ENCODE results near the gene AGMO.
"Not testable (repeated sequence)": the region's sequence is repeated elsewhere in the genome, so short reads cannot be mapped to it uniquely, and the experiment has no call there.

AGMO gene

GRCh38 chr7:15305002-15305600, 256.7 kb downstream of the AGMO start:
- no peak for DNase-seq

- no peak for DNase-seq
Observed at GRCh38 chr7:15303357-15303756, 258.5 kb downstream of the AGMO start.

- not testable (repeated sequence) for DNase-seq
Observed at GRCh38 chr7:15300986-15301385, 260.8 kb downstream of the AGMO start.

DNA sequence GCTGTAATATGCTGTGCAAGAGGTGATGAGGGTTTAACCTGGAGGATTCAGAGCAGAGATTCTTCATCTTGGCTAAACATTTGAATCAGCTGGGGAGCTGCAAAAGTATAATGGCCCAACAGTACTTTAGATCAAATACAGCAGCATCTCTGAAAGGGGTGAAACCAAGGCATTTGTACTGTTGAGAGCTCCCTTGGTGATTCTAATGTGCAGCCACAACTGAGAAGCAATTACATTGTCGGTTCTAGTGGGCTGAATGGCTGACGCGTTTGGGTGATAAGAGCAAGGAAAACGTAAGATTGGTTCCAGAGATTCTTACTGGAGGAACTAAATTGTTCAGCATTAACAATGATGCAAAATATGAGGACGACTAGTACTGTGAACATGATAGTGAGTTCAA, 269.7 kb downstream of the AGMO start:
- no peak for DNase-seq

- no peak for DNase-seq
Observed at GRCh38 chr7:15291699-15292098, 270.1 kb downstream of the AGMO start.

- DNase-seq: no peak
Observed at GRCh38 chr7:15288741-15289140, 273.1 kb downstream of the AGMO start.

- DNase-seq: no peak
Observed at GRCh38 chr7:15284396-15284795, 277.4 kb downstream of the AGMO start.

DNA sequence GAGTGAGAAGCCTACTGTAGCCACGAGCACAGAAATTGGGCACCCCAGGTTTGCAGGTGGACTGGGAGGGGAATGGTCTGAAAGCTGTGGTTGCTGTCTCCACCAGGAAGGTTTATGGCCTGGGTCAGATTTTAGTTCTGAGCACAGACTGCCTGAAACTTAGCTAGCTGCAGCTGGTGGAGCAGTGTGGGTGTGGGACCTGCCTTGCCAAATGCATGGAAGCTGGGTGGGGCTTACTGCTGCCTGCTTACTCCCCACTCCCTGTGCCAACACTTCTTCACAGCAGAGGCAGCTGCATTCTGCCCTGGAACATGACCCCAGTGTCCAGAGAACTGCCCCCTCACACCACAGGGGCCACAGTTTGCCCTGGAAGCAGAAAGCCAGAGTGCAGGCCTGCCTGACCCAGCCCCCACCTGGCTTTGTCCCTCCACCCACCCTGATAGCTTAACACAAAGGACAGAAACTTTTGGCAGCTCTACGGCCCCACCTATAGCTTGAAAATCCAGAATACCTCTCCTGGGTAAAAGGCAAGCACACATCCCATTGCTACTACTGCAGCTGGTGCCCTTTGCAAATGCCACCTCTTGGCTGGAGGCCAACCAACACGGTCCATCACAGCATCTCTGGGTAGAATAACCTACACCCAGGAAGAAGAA, 281.6 kb downstream of the AGMO start:
- no peak for DNase-seq

GRCh38 chr7:15279640-15280039, 282.2 kb downstream of the AGMO start:
- no peak for DNase-seq

- DNase-seq: no peak
Observed at GRCh38 chr7:15257689-15258088, 304.1 kb downstream of the AGMO start.

DNA sequence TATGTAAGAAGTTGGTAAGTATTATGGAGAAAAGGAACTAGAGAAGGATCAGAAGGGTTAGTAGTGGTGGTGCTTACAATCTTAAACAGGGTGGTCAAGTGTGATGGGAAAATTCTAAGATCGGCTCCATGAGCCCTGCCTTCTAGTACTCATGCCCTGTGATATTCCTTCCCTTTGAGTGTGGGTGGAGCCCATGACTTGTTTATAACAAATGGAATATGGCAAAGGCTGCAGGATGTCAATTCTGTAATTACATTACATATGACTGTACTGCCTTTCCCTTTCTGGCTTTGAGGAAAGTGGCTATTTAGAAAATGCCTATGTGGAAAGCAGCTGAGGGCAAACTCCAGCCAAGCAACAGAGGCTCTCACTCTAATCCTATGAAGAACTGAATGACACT, 309.6 kb downstream of the AGMO start:
- DNase-seq: no peak

GRCh38 chr7:15248514-15248913, 313.3 kb downstream of the AGMO start:
- DNase-seq: no peak

GRCh38 chr7:15245831-15246230, 316.0 kb downstream of the AGMO start:
- DNase-seq: no peak

DNA sequence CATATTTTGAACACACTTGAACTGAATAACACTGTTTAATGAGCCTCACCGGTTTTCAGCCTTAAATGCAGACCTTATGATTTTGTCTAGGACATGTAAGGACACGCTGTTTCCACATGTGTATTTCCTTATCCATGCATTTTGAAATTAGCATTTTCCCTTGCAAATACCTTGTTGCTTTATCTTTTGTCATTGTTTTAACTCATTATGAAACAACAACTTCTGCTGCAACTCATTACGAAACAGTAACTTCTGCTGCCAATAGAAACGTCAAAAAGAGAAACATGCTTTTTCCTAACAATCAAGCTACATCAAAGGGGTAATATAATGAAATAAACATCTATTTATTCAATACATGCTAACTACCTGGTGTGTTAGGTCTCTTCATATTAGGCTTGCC, 322.0 kb downstream of the AGMO start:
- no peak for DNase-seq

DNA sequence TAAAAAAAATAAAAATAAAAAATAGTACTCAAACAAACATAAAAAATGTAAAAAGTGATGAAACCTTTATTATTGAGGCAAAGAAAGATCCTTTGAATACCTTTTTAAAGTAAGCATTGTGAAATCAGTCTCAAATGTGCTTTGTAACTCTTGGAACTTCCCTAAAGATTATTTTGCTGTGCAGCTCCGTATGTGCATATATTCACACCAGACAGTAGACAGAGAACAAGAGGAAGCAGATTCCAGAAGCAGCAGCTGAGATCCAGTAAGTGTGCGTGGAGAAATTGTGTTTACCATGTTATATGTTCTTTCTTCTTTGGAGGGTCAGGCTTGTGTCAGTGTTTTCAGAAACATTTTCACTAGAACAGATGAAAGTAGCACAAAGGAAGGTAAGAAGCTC, 324.9 kb downstream of the AGMO start:
- no peak for DNase-seq

GRCh38 chr7:15234431-15234830, 327.4 kb downstream of the AGMO start:
- no peak for DNase-seq

DNA sequence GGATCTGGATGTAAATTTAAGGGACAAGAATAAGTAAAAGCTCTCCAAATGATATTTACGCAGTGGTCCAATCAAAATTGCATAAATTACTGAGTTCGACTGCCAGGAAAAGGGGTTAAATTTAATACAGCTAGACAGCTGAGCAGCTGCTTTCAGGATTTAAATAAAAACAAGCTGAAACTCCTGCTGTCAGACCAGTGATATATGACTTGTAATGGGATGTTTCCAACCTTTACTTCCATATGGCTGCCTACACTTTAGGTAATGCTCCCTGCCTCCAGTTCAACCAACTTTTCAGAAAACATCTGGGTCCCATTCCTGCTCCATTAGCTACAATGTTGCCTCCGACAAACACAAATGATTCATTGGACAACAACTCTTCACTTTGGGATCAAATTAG, 333.0 kb downstream of the AGMO start:
- DNase-seq: no peak

- no peak for DNase-seq
Observed at GRCh38 chr7:15225981-15226380, 335.8 kb downstream of the AGMO start.

- DNase-seq: no peak
Observed at GRCh38 chr7:15219758-15220157, 342.1 kb downstream of the AGMO start.

GRCh38 chr7:15218261-15218660, 343.6 kb downstream of the AGMO start:
- DNase-seq: no peak

- no peak for DNase-seq
Observed at GRCh38 chr7:15215616-15216015, 346.2 kb downstream of the AGMO start.

GRCh38 chr7:15214976-15215375, 346.8 kb downstream of the AGMO start:
- no peak for DNase-seq

- DNase-seq: no peak
Observed at GRCh38 chr7:15213093-15213492, 348.7 kb downstream of the AGMO start.

GRCh38 chr7:15209429-15209828, 352.4 kb downstream of the AGMO start:
- no peak for DNase-seq

- no peak for DNase-seq
Observed at GRCh38 chr7:15204421-15204820, 357.4 kb downstream of the AGMO start.

Data from activated naive CD4-positive, alpha-beta T cell treated with Interleukin-2 at 50 U/mL for 16 hours (primary cell).